HUDEP-2 (cell line): ENCODE data around the gene PTPA.

Source experiments
- DNase-seq, 76 experiments: peaks; one replicate each; lab custom pipeline; 2025; ENCODE audit not compliant: unreplicated experiment in 76 of 76; lab: John Stamatoyannopoulos, UW

Gene PTPA

DNA sequence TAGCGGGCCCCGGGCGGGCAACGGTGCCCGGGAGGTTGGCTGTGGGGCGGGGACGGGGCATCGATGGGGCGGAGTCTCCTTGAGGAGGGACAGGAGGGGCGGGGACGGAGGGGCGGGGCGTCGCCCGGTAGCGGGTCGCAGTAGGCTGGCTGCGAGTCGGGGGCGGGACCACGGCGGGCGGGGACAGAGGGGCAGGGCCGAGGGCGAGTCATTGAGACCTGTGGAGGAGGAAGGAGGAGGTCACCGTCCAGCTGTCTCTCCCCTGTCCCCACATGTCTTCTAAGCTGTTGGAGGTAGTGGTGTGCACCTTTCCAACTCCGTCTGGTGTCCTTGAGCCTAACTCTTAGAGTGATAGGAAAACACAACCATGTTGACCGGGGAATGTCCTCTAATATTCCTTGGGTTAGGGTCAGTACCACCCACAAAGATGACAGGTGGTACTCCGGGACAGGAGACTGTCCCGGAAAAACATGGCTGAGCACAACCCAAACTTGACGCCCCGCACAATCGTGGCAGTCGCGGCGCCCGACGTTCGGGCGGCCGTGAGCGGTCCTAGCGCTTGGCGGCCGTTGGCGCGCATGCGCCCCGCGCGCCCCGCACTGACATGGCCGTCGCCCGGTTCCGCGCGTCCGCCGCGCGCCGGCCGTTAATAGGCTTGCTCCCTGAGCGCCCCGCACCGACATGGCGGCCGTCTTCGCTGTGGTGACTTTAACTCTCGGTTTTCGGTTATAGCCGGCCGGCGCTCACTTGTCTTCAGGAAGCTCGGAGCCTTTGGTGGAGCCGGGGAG, at the start of gene PTPA, which contains the start of gene CRAT:
TSS of gene PTPA (plus strand) at position 676 of the 788 bp plus-strand sequence. CDS start 186 bp downstream, outside the sequence.
TSS of gene CRAT (minus strand) at position 54 of the 788 bp plus-strand sequence. CDS start 284 bp downstream, outside the sequence.
- DNase-seq, result peak in 74 of 76 experiments; percentile 57 to 98 (median 93)

DNA sequence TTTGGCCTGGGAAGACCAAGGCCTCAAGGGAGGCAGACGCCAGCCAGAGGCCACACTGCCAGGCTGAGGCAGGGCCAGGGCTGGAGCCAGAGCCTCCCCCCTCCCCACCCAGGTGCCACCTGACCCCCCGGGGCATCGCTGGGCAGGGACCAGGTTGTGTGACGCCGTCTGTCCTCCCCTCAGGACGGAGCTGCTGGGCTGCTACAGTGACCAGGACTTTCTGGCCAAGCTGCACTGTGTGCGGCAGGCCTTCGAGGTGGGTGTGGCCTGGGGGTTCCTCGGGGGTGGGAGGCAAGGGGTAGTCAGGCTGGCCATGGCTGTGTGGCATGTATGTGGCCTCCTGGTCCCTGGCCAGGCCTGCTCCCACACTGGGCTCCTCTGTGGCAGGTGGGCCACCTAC, 48.2 kb upstream of the PTPA start:
- no peak for DNase-seq

DNA sequence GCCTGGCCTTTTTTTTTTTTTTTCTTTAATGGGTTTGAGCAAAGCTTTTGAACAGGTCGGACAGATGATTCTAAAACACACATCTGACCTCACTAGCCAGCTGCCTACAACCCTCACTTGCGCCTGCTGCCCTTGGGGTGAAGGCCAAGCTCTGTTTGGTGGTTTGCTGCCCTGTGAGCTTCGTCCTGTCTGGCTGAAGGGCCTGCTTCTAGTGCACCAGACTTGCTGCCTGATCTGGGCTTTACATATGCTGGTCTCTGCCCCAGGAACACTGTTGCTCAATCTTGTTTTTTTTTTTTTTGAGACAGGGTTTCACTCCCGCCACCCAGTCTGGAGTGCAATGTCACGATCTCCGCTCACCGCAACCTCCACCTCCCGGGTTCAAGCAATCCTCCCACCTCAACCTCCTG, 46.7 kb upstream of the PTPA start:
- no peak for DNase-seq

DNA sequence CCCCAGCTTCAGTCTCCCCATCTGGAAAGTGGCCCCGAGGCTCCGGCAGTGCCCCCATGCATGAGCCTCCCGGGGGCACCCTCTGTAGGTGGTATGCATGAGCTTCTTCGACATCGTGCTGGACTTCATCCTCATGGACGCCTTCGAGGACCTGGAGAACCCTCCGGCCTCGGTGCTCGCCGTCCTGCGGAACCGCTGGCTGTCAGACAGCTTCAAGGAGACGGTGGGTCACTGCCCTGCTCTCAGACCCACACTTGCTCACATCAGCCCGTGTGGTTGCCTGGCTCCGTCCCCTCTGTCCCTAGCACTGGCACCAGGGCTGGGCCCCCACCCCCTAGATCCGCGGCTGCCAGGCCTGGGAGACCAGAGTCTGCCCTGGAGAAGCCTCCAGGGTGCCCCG, 43.1 kb upstream of the PTPA start:
- DNase-seq, result no peak

DNA sequence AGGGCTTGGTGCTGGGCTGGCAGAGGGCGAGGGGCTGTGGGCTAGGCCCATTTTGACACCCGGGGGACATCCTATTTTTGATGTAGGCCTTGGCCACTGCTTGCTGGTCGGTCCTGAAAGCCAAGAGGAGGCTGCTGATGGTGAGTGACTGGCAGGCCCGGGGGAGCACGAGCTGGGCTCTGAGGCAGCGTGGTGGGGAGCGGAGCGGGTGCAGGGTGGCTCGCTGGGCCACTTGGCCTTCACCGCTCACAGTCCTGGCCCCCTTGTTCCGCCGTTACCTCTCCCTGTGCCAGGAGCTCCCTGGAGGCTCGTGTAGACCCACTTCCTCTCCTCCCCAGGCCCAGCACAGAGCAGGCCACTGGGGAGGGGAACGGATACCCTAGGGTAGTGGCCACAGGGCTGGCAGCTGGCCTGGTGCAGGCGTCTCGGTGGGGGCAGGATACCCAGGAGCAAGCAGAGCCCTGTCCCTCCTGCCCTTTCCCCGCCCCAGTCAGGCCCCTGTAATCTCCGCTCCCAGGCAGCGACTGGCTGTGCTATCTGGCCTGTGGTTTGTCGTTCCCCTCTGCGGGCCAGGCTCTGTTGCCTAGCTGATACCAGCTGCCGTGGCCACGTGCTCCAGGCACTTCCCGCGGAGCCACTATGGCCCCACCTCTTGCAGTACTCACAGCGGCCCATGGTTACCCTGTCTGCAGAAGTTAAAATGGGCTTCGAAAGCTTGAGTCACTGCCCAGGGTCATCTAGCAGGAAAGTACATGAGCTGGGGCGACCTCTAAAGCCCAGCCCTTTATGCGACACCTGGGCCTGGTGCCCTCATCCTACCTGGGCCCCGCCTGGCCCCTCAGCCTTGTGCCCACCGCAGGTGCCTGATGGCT, 42.0 kb upstream of the PTPA start:
- peak in 75 of 76 experiments; percentile 80 to 99 (median 97) for DNase-seq

DNA sequence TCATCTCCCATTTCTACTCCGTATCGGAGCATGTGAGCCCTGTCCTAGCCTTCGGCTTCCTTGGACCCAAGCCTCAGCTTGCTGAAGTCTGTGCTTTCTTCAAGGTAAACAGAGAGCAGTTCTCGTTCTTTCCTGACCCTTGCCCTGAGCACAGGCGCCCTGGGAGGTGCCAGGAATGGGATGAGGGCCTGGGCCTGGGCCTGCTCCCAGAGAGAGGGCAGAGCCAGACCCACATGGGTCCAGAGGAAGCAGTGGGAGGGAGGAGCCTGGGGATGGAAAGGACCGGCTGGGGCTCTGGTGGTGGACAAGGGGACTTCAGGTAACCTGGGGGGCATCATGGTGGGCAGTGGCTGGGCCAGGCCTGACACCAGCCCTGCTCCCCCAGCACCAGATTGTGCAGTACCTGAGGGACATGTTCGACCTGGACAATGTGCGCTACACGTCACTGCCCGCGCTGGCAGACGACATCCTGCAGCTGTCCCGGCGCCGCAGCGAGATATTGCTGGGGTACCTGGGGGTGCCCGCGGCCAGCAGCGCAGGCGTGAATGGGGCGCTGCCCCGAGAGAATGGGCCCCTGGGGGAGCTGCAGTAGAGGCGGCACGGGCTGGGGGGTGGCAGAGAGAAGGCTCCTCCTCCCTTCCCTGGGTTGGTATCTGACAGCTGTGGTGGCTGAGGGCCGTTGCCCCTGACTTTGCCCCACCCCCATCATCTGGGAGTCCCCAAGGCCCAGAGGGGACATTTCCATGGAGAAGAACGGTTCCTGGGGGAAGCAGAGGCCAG, 41.2 kb upstream of the PTPA start:
- peak in 71 of 76 experiments; percentile 4 to 82 (median 68) for DNase-seq

DNA sequence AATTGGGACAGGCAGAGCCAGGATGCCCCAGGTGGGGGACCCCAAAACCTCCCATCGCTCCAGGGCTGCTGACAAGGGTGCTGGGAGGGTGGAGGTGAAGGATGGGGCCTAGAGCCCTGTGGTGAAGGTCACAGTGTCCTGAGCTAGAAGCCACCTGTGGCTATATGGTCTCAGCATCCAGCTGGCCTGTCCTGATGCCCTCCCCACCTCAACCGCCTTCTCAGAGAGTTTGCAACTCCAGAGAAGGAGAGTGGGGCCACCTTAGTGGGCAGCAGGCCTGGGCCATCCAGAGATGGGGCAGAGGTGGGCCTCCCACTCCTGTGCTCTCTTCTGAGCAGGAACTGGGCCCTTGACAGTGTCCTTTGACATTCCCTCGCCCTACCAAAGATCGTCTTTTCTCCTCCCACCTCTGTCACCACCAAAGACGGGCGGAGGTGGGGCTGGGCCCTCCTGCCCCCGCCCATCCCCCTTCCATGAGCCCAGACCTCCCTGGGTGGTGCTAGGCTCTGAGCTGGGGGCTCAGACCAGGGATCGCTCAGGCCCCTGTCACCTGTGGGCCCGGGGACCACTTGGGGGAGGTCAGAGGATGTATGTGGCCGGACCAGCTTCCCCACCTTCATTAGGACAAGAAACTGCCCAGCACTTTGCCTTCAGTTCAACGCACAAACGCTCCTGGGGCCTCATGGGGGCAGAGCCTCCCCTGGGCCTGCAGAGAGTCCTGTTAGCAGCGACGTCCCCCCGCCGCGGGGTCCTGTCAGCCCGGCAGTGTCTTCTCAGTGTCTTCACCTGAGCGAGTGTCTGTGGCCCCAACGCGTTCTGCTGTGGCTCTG, 40.3 kb upstream of the PTPA start:
- peak in 56 of 76 experiments; percentile 3 to 65 (median 38) for DNase-seq

DNA sequence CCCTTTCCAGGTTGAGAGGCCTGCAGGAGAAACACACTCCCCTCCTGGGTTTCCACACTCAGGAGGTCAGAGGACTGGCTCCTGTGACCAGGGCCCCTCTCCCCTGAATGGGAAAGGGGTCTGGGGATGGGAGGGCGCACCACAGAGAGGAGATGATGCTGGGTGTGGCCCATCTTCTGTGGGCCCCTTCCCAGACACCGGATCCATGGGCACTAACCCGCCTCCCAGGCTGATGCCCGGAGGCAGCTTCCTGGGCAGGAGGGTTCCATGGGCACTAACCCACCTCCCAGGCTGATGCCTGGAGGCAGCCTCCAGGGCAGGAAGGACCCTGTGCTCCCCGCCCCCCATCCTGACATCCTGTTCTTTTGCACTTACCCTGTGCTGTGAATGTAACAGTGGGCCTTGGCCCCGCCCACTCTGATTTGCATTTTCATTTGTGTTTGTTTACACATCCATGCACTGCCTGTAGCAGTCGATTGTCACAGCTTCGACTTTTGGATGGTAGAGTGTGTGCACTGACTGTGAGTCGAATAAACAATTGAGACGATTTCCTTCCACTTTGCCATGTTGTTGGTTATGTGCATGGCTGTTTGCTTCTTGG, 39.6 kb upstream of the PTPA start:
- peak in 10 of 76 experiments; percentile 8 to 22 (median 18) for DNase-seq

DNA sequence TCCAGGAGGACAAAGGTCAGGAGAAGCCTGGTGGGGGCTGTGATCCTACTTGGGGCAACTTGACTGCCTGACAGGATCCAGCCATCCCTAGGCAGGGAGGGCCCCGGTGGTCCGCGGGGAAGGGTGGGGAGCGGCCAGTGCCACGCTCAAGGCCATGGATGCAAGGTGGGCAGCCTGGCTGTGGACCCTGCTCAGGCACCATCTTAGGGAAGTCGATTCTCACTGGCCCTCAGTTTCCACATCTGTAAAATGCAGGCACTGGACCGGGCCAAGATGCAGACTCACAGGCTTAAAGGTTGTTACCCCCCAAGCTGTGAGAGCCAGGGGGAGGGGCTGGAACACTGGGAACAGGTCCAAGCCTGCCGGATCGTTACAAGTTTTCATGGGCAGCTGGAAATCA, 39.0 kb upstream of the PTPA start:
- DNase-seq, result peak in 2 of 76 experiments; percentile 8 to 17

DNA sequence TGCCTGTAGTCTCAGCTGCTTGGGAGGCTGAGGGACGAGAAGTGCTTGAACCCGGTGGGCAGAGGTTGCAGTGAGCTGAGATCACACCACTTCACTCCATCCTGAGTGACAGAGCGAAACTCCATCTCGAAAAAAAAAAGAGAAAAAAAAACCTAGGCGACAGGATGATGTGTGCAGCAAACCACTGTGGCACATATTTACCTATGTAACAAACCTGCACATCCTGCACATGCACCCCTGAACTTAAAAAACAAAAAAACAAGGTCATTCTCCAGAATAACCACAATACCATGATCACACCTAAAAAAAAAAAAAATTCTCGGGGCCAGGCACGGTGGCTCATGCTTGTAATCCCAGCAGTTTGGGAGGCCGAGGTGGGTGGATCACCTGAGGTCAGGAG, 37.8 kb upstream of the PTPA start:
- no peak for DNase-seq

DNA sequence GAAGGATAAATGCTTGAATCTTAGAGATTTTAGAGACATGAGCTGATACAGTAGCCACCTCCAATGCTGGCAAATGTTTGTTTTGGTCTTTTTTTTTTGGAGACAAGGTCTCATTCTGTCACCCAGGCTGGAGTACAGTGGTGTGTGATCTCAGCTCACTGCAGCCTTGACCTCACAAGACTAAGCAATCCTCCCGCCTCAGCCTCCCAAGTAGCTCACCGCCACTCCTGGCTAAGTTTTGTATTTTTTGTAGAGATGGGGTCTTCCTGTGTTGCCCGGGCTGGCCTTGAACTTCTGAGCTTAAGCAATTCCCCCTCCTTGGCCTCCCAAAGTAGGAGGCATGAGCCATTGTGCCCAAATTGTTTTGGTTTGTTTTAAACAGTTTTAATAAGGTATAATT, 37.1 kb upstream of the PTPA start:
- DNase-seq, result no peak

DNA sequence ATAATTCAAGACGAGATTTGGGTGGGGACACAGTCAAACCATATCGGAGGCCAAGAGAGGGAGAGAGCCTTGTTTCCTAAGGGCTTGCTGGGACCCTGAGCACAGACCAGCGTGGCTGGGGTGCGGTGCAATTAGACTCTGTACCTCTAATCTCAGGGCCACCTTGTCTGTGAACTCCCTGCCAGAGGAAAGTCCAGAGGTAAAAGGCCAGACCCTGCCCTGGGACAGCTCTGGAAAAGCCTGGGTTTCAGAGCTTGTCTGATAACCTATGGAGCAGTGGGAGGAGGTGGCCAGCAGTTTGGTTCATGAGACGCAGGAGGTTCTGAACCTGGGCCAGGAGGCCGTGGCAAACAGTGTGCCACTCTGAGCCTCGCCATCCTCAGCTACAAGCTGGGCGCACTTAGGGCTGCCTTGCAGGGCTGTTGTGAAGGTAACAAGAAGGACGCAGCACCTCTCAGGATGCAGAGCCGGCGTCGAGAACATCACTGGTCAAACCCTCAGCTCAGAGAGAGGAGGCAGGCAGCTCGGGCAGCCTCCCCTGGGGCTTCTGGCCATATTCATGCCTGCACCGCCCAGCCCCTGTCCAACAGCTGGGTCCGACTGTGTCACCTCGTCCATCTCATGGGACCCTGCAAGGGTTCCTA, 35.1 kb upstream of the PTPA start:
- DNase-seq, result no peak

DNA sequence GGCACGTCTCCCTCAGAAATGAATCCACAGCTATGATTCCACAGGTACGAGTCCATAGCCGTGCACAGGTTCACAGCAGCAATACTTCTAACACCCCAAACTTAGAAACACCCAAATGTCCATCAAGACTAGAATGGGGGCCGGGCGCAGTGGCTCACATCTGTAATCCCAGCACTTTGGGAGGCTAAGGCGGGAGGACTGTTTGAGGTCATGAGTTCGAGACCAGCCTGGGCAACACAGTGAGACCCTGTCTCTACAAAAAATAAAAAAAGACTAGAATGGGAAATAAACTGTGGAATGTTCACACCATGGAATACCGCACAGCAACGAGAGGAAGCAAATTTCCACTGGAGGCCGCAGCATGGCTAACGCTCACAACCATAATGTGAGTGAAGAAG, 34.6 kb upstream of the PTPA start:
- DNase-seq, result no peak

DNA sequence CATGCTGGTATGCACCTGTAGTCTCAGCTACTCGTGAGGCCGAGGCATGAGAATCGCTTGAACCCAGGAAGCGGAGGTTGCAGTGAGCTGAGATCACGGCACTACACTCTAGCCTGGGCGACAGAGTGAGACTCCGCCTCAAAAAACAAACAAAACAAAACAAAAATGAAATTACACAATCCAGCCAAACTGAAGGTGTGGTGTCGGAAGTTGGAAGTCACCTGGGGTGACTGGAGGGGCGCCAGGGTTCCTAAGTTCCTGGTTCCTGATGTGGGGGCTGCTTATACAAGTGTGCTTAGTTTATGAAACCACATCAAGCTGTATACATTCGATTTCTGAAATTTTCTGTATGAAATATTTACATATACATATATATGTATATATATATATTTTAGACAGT, 34.0 kb upstream of the PTPA start:
- DNase-seq, result no peak

DNA sequence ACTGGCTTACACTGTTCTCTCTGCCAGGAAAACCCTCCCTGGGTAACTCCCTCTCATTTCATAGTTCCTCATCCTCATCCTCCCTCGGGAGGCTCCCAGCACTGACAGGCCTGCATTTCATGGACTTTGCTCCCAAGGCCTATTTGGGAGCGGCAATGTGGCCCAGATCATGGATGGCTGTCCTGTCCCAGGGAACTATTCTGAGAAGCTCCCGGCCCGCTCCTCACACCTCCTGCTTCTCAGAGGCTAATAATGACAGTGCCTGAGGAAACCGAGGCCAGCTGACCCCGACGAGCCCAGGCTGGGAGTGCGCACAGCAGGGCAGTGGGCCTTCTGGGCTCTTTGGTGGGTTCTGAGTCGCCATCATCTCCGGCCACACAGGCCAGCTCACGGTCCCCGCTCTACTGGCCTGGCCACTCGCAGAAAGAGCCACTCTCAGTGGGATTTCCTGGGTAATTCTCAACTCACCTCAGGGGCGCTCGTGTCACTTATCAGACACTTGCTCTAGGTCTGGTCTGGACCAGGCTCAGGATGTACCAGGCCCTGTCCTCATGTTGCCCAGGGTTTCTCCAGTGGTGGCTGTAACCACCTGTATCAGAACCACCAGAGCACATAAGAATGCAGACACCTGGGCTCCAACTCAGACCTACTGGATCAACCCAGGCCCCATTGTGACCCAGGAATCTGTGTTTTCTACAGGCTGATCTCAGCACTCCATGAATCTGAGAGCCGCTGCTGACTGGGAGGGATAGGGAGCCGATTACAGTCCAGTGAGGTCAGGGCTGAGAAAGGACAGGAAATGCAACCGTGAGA, 32.3 kb upstream of the PTPA start:
- DNase-seq, result no peak

DNA sequence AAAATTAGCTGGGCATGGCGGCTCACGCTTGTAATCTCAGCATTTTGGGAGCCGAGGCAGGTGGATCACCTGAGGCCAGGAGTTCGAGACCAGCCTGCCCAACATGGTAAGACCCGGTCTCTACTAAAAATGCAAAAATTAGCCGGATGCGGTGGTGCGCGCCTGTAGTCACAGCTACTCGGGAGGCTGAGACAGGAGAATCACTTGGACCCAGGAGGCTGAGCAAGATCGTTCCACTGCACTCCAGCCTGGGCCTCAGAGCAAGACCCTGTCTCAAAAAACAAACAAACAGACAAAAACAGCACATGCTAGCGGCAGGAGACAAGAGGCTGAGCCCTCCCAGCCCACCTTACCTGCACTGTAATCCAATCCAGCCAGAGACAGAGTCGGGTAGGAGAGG, 31.4 kb upstream of the PTPA start:
- no peak for DNase-seq

DNA sequence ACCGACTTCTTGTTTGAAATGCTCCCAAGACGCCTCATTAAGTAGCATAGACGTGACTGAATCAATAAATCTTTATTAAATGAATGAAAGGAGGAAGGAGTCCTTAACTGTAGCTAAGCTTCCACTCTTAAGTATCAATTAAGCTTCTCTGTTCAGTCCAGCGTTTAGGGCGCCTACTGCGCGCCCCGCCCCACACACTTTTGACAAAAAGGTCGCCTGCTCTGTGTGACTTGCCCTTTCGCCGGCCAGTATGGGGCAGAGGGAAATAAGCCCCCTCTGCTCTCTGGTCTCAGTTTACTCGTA, 31.0 kb upstream of the PTPA start:
- DNase-seq, result no peak

DNA sequence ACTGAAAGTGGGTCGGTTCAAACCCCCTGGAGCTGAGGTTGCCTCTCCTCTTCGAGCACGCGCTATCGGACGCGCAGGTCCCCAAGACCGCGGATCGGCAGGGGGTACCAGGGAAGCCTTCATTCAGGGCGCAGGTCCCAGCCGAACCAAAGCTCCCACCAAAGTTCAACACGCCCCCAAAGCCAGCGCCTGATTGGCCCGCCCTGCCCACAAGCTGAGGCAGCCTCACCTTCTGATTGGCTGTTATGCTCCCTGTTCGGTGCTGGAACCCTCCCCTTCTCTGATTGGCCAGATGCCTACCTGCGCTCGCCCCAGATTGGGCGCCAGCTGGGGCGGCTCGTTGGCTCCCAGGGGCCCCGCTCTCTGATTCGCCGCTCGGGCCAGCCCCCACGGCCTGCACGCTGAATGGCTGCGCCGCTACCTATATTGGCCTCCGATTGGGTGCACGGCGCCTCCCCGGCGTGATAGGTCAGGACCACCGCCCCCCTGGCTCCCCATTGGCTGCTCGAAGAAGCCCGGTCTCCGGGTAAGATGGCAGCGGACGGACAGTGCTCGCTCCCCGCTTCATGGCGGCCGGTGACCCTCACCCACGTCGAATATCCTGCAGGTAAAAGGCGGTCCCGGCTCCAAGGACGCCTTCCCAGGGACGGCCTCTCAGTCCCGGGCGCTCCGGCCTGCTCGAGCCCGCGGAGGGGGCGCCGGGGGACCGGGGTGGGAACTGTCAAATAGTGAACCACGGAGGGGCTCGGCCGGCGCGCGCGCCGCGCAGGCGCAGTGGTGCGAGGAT, 30.4 kb upstream of the PTPA start, which contains the start of gene DOLPP1:
TSS of gene DOLPP1 (plus strand) at position 511 of the 787 bp plus-strand sequence. CDS start at position 532, 21 bp downstream.
- peak; percentile 76 to 99 (median 98) for DNase-seq
